ENCODE data around the gene NHSL2.
"Not testable (repeated sequence)": the region's sequence is repeated elsewhere in the genome, so short reads cannot be mapped to it uniquely, and the experiment has no call there.

The NHSL2 gene

DNA sequence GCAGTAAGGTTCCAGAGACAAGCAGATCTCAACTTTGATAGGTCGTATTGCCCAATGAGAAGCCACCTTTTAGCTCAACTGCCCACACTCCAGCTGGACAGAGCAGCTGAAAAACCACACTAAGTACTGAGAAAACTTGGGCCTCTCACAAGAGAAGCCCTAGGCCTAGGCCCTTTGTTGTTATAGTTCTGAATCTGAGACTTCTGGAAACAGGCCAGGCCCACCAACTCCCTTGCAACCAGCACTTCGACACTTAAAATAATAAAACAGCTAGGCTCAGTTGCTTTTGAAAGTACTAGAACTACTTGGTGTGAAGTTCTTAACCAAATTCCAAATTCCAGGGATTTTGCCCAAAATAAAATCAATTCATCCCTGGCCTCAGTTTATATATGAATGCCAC lies 234.5 kb downstream of the NHSL2 start:
- no peak for DNase-seq (ENCODE audit: low spot score in 2 of 2)
- H3K4me3 Mint-ChIP-seq: no peak overlapping the region
- peaks cover 1% of the 10 kb centered on the region for H3K36me3 Mint-ChIP-seq (ENCODE audit: insufficient read depth)
- H3K27me3 Mint-ChIP-seq: no peaks in the 10 kb centered on the region
- H3K9me3 Mint-ChIP-seq: no peaks in the 10 kb centered on the region
- H3K4me1 Mint-ChIP-seq: peaks cover 12% of the 10 kb centered on the region
- H3K27ac Mint-ChIP-seq (ENCODE audit: low read depth): no peak overlapping the region
- no peak for ATAC-seq (replicated peaks; ENCODE audit: extremely low read depth, poor library complexity, severe bottlenecking)

DNA sequence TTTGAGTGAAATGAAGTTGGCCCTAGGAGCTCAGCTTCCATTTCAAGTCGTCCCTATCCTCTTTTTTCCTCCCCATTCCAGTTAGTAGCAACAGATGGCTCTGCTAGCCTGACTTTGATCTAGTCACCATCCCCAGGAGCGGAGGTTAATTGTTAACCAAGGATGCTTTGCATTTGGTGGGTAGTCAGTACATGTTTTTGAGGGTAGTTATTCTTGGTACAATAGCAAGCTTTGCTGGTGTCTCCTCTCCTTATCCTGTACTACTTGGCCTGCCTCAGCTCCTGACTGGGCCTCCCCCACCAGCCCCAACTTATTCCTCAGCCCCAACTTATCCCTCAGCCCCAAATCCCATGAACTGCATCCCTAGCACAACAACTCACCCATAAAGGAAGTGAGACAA lies 235.9 kb downstream of the NHSL2 start:
- Mint-ChIP-seq H3K4me3 (no peak overlapping the region), H3K9me3 (no peaks in the 10 kb centered on the region), H3K4me1 (peaks cover 7% of the 10 kb centered on the region), H3K36me3 (ENCODE audit: insufficient read depth) (peaks cover 1% of the 10 kb centered on the region), H3K27me3 (no peaks in the 10 kb centered on the region), H3K27ac (ENCODE audit: low read depth) (no peak overlapping the region)
- DNase-seq (ENCODE audit: low spot score in 2 of 2): no peak
- no peak for ATAC-seq (replicated peaks; ENCODE audit: extremely low read depth, poor library complexity, severe bottlenecking)

DNA sequence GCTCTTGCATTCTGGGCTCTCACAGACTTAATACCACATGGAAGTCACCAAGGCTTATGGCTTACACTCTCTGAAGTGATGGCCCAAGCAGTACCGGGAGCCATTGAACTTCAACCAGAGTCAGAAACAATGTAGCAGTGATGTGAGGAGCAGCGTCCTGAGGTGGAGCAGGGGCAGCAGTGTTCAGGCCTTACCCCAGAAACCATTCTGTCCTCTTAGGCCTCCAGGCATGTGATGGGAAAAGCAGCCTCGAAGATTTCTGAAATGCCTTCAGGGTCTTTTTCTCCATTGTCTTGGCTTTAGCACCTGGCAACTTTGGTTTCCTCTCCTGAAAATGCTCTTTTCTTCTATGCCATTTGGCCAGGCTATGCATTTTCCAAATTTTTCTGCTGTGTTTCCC lies 248.1 kb downstream of the NHSL2 start:
- Mint-ChIP-seq H3K9me3 (no peaks in the 10 kb centered on the region), H3K4me3 (no peak overlapping the region), H3K36me3 (ENCODE audit: insufficient read depth) (no peaks in the 10 kb centered on the region), H3K27ac (ENCODE audit: low read depth) (no peak overlapping the region), H3K27me3 (peaks cover 10% of the 10 kb centered on the region), H3K4me1 (no peaks in the 10 kb centered on the region)
- DNase-seq (ENCODE audit: low spot score in 2 of 2) (no peak), ATAC-seq (replicated peaks; ENCODE audit: extremely low read depth, poor library complexity, severe bottlenecking) (no peak)

DNA sequence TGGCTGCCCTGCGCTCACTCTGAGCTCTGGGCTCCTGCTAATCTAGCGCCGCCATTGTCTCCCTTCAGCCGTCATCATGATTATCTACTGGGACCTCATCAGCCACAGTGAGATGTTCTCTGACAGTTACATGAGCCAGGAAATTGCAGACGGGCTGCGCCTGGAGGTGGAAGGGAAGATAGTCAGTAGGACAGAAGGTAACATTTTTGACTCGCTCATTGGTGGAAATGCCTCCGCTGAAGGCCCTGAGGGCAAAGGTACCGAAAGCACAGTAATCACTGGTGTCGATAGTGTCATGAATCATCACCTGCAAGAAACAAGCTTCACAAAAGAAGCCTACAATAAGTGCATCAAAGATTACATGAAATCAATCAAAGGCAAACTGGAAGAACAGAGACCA lies 249.1 kb downstream of the NHSL2 start:
- Mint-ChIP-seq H3K4me3 (no peak overlapping the region), H3K9me3 (no peaks in the 10 kb centered on the region), H3K27me3 (peaks cover 10% of the 10 kb centered on the region), H3K4me1 (no peaks in the 10 kb centered on the region), H3K27ac (ENCODE audit: low read depth) (no peak overlapping the region), H3K36me3 (ENCODE audit: insufficient read depth) (no peaks in the 10 kb centered on the region)
- DNase-seq (ENCODE audit: low spot score in 2 of 2): no peak
- no peak for ATAC-seq (replicated peaks; ENCODE audit: extremely low read depth, poor library complexity, severe bottlenecking)

DNA sequence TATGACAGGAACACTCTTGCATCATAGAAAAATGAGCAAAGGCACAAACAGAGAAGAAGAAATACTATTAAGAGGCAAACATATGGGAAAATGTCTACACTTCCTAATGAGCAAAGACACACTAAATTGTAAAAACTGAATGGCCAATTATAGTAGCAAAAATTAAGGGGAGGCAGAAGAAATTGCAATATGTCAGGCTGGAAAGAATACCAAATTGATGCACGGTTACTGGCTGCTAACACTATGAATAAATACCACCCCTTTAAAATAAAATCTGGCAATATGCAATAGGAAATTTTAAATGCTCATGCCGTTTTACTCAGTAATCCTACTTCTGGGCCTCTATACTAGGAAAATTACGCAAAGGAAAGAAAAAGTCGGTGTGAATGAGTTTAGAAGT lies 254.9 kb downstream of the NHSL2 start:
- H3K4me3 Mint-ChIP-seq: no peak overlapping the region
- H3K27ac Mint-ChIP-seq (ENCODE audit: low read depth): no peak overlapping the region
- H3K4me1 Mint-ChIP-seq: no peaks in the 10 kb centered on the region
- DNase-seq (ENCODE audit: low spot score in 2 of 2) (no peak), ATAC-seq (replicated peaks; ENCODE audit: extremely low read depth, poor library complexity, severe bottlenecking) (no peak)
- no peaks in the 10 kb centered on the region for H3K9me3 Mint-ChIP-seq
- H3K36me3 Mint-ChIP-seq (ENCODE audit: insufficient read depth): peaks cover 4% of the 10 kb centered on the region
- H3K27me3 Mint-ChIP-seq: no peaks in the 10 kb centered on the region

DNA sequence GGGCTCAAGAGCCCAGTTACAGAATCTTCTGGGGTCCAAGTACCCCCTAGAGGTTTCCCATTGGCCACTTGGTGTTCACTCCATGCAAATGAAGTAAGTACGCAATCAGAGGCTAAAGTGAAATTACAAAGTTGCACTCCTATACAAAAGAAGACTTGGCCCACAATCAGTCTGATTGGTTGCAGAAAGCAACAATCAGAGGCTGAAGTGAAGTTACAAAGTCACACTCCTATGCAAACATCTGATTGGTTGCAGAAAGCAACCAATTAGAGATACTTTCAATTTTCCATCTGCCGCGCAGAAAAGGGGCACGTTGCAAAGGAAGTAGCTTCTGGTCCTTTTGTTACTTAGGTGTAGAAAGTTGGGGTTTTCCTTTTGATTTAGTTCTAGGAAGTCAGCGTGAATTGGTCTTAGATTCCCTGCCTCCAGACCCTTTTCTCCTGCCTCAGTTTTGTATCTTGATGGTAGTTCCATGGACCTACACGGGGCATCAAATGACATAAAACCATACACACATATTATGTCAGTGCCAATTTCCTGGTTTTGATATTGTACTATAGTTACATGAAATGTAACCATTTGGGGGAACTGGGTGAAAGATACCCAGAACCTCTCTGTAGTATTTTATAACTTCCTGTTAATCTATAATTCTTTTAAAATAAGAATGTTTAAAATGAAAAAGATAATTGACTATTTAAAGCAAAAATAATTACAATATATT lies 258.5 kb downstream of the NHSL2 start:
- ATAC-seq (replicated peaks; ENCODE audit: extremely low read depth, poor library complexity, severe bottlenecking) (peak; percentile 92), DNase-seq (ENCODE audit: low spot score in 2 of 2) (peak in 1 of 2 donors; percentile 23)
- no peaks in the 10 kb centered on the region for H3K9me3 Mint-ChIP-seq
- H3K36me3 Mint-ChIP-seq (ENCODE audit: insufficient read depth): peaks cover 4% of the 10 kb centered on the region
- H3K4me1 Mint-ChIP-seq: no peaks in the 10 kb centered on the region
- no peaks in the 10 kb centered on the region for H3K27me3 Mint-ChIP-seq
- peak overlapping the region; percentile 31 for H3K4me3 Mint-ChIP-seq
- peak overlapping the region; percentile 76 for H3K27ac Mint-ChIP-seq (ENCODE audit: low read depth)

DNA sequence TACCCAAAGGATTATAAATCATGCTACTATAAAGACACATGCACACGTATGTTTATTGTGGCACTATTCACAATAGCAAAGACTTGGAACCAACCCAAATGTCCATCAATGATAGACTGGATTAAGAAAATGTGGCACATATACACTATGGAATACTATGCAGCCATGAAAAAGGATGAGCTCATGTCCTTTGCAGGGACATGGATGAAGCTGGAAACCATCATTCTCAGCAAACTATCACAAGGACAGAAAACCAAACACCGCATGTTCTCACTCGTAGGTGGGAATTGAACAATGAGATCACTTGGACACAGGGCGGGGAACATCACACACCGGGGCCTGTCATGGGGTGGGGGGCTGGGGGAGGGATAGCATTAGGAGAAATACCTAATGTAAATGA lies 265.6 kb downstream of the NHSL2 start:
- ATAC-seq (replicated peaks; ENCODE audit: extremely low read depth, poor library complexity, severe bottlenecking); H3K27me3 Mint-ChIP-seq; H3K9me3 Mint-ChIP-seq; H3K4me1 Mint-ChIP-seq; H3K27ac Mint-ChIP-seq (ENCODE audit: low read depth); H3K36me3 Mint-ChIP-seq (ENCODE audit: insufficient read depth); DNase-seq (ENCODE audit: low spot score in 2 of 2); H3K4me3 Mint-ChIP-seq: not testable (repeated sequence)

DNA sequence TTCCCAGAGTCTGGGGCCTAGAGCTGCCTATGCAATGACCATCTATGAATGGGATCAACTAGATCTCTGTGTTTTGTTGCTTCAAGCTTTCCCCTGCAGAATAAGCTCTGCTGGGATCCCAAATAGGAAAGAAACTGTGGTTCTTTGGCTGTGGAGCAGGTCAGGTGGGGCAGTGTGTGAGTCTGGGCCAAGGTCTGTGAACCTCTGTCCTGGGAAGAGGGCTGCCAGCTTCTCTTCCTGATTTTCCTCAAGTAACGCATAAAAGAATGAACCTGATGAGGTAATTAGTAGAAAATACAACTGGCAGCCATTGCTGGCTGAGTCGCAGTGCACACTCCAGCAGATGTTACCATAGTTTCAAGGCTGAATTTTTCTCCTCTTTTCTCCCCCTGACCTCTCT lies 266.3 kb downstream of the NHSL2 start:
- Mint-ChIP-seq H3K27ac (ENCODE audit: low read depth) (no peak overlapping the region), H3K4me3 (no peak overlapping the region), H3K9me3 (no peaks in the 10 kb centered on the region), H3K36me3 (ENCODE audit: insufficient read depth) (no peaks in the 10 kb centered on the region), H3K27me3 (no peaks in the 10 kb centered on the region), H3K4me1 (no peaks in the 10 kb centered on the region)
- no peak for DNase-seq (ENCODE audit: low spot score in 2 of 2)
- no peak for ATAC-seq (replicated peaks; ENCODE audit: extremely low read depth, poor library complexity, severe bottlenecking)

DNA sequence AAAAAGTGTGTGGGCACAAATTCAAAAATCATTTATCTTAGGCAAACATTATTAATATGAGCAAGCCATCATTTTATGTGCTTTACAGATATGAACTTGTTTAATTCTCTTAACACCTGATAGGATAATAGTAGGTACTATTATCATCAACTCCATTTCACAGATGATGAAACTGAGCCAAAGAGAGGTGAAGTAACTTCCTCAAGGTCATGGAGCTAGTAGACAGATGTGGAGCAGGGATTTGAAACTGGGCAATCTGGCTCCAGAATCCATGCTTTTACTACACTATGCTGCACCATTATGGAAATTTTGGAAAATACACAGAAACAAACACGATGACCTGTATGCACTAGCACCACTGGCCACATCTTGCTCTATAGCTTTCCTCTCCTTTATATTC lies 269.9 kb downstream of the NHSL2 start:
- Mint-ChIP-seq H3K4me3 (no peak overlapping the region), H3K9me3 (no peaks in the 10 kb centered on the region), H3K36me3 (ENCODE audit: insufficient read depth) (no peaks in the 10 kb centered on the region), H3K27me3 (no peaks in the 10 kb centered on the region), H3K4me1 (peaks cover 6% of the 10 kb centered on the region), H3K27ac (ENCODE audit: low read depth) (no peak overlapping the region)
- ATAC-seq (replicated peaks; ENCODE audit: extremely low read depth, poor library complexity, severe bottlenecking) (no peak), DNase-seq (ENCODE audit: low spot score in 2 of 2) (no peak)

DNA sequence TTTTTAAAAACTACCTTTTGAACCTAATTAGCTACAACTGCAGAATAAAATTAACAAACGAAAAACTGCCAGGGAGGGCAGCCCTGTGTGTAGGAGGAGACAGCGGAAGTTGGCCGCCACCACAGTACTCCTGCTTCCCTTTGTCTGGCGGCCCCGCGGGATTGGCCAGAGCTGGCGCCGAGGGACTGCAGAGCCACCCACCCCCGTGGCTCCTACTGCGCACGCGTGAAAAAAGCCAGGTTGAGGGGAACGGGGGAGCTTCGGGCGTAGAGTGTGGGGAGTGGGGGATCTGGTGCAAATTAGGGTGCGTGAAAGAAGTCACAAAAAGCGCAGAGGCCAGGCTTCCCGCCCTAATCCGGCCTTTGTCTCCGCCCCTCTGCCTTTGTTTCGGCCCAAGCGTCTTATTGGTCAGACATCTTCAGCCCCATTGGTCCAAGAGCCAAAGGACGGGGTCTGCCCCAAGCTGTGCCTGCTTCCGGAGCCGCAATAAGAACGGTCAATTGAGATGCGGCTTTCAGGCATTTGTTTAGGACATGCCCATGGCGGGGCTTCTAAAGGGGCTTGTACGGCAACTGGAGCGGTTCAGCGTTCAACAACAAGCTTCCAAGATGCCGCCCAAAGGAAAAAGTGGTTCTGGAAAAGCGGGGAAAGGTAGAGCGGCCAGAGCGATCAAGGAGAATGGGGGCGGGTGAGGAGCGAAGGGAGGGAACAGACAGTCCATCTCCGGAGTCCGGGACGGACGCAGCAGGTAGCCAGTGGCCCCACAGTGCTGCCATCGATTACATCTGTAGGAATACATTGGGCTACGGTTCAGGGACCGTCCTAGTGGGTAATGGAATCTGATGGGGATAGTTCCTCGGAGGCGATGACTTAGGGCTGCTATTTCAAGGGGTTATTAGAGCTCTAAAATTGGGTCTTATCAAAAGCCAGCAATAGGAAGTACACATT lies 270.8 kb downstream of the NHSL2 start, which contains the start of gene PIN4:
TSS of gene PIN4 (plus strand) at position 580 of the 948 bp plus-strand sequence. CDS start at position 609, 29 bp downstream.
- Mint-ChIP-seq H3K27me3 (no peaks in the 10 kb centered on the region), H3K4me3 (no peak within 1 kb of the TSS), H3K36me3 (ENCODE audit: insufficient read depth) (peaks cover 2% of the 10 kb centered on the region), H3K4me1 (peaks cover 8% of the 10 kb centered on the region), H3K9me3 (no peaks in the 10 kb centered on the region), H3K27ac (ENCODE audit: low read depth) (no peak within 1 kb of the TSS)
- ATAC-seq (replicated peaks; ENCODE audit: extremely low read depth, poor library complexity, severe bottlenecking) (peak; percentile 91), DNase-seq (ENCODE audit: low spot score in 2 of 2) (peak; percentile 54 to 75)

DNA sequence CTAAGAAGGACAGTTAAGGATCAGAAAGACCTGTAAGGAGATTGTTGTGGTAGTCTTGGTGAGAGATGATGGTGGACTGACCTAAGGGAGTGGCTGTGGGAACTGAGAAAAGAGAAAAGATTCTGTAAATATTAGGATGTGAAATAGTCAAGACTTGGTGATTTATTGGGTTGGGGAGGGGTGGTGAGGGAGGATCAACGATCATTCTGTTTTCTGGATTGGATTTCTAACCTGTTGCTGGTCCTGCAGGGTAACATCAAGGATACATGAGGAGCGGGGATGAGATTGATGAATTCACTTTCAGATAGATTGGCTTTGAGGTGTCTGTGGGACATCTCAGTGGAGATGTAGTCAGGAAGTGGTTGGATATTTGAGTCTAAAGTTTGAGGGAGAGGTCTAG lies 272.3 kb downstream of the NHSL2 start:
- peaks cover 8% of the 10 kb centered on the region for H3K4me1 Mint-ChIP-seq
- H3K9me3 Mint-ChIP-seq: no peaks in the 10 kb centered on the region
- no peak for ATAC-seq (replicated peaks; ENCODE audit: extremely low read depth, poor library complexity, severe bottlenecking)
- H3K27ac Mint-ChIP-seq (ENCODE audit: low read depth): no peak overlapping the region
- H3K4me3 Mint-ChIP-seq: no peak overlapping the region
- no peak for DNase-seq (ENCODE audit: low spot score in 2 of 2)
- H3K36me3 Mint-ChIP-seq (ENCODE audit: insufficient read depth): peaks cover 2% of the 10 kb centered on the region
- H3K27me3 Mint-ChIP-seq: no peaks in the 10 kb centered on the region

DNA sequence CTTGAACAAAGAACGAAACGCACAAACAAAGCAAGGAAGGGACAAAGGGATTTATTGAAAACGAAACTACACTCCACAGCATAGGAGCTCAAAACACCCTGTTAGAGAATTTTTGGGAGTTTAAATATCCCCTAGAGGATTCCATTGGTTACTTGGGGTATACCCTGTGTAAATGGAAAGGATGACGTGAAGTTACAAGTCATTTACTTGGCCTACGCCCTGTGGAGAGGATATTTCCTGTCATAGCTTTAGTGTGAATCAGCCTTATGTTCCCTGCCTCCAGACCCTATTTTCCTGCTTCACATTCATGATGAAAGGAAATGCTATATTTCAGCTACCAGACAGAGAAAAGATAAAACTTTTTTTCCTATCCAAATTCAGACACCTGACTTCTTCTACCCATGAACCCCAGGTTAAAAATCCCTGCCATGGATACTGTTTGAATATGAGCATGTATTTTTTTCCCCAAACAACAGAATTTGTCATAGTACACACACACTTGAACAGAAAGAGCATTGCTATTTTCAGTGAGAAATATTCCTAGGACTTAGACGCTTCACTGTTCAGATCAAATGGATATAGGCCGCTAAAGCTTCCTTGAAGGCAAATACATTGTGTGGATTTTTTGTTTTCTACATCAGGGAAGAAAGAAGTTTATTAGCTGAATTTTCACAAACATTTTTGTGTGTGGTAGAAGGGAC lies 291.3 kb downstream of the NHSL2 start:
- Mint-ChIP-seq H3K27me3 (no peaks in the 10 kb centered on the region), H3K36me3 (ENCODE audit: insufficient read depth) (peaks cover 16% of the 10 kb centered on the region), H3K27ac (ENCODE audit: low read depth) (no peak overlapping the region), H3K4me3 (no peak overlapping the region), H3K4me1 (no peaks in the 10 kb centered on the region), H3K9me3 (no peaks in the 10 kb centered on the region)
- ATAC-seq (replicated peaks; ENCODE audit: extremely low read depth, poor library complexity, severe bottlenecking) (no peak), DNase-seq (ENCODE audit: low spot score in 2 of 2) (no peak)
